Activated CD4-positive, alpha-beta memory T cell treated with anti-CD3 and anti-CD28 coated beads for 36 hours (primary cell): ENCODE measurements around the gene DLGAP4. TPM values are rescaled to one million over a fixed set of nuclear protein-coding genes. Genes with fewer than 3 reads are reported as not detected.
A peak's percentile ranks its signal among the peaks of the same experiment; 100 is the strongest.
"Not testable (repeated sequence)": the region's sequence is repeated elsewhere in the genome, so short reads cannot be mapped to it uniquely, and the experiment has no call there.

Experiments
- CTCF ChIA-PET: fragments of 350-600 bp; sonication (Branson Sonifier 250); formaldehyde crosslinking; loops from one replicate; lab custom pipeline; 2021; ENCODE audit warnings: antibody characterized with exemption, inconsistent platforms; lab: Charles Lee
- POLR2A ChIA-PET: fragments of 350-600 bp; sonication (Branson Sonifier 250); formaldehyde crosslinking; loops from one replicate; lab custom pipeline; 2021; ENCODE audit warnings: antibody characterized with exemption; lab: Charles Lee
- DNase-seq: peaks from one replicate; pipeline ENCODE4 v3.0.0-alpha.2; 2020
- H3K27ac Mint-ChIP-seq: one replicate; pipeline ENCODE4 v1.8.0; 2021; ENCODE audit warnings: mixed read lengths
- H3K27me3 Mint-ChIP-seq: one replicate; pipeline ENCODE4 v1.8.0; 2021; ENCODE audit warnings: mixed read lengths
- H3K36me3 Mint-ChIP-seq: one replicate; pipeline ENCODE4 v1.8.0; 2021; ENCODE audit warnings: mixed read lengths
- H3K4me1 Mint-ChIP-seq: one replicate; pipeline ENCODE4 v1.8.0; 2021; ENCODE audit warnings: low read depth, mixed read lengths
- H3K4me3 Mint-ChIP-seq: one replicate; pipeline ENCODE4 v1.8.0; 2021; ENCODE audit warnings: mild to moderate bottlenecking, mixed read lengths
- H3K9me3 Mint-ChIP-seq: one replicate; pipeline ENCODE4 v1.8.0; 2021; ENCODE audit warnings: mixed read lengths
- intact Hi-C: fragments of 100-400 bp; cut with micrococcal nuclease; formaldehyde crosslinking; loops from one replicate; pipeline ENCODE4 v1.15.1; 2023
- total RNA-seq, 2 experiments: library from RNA; stranded (reverse); gene quantifications; one replicate each; pipeline ENCODE4 v1.2.3, GENCODE V29; 2021

Gene DLGAP4
- total RNA-seq, 2 experiments from 2014 or later: 18.5 to 18.8 TPM

- Mint-ChIP-seq H3K9me3 (no peaks in the 10 kb centered on the region), H3K27me3 (no peaks in the 10 kb centered on the region), H3K4me3 (no peak overlapping the region), H3K27ac (peak overlapping the region; percentile 74), H3K4me1 (peaks cover 77% of the 10 kb centered on the region), H3K36me3 (no peaks in the 10 kb centered on the region)
- intact Hi-C loops: loop anchor here (2.0 to 10.0 kb wide), 3 partner anchors 27 to 279 kb away; partner anchors contain the start of gene NDRG3
- ChIA-PET CTCF (interaction anchor here (1.0 to 1.8 kb wide), 6 partner anchors 9 to 511 kb away, joined by 3 to 6 read pairs (median 4); partner anchors contain the start of genes DSN1, RAB5IF and SCAND1), POLR2A (interaction anchor here (0.9 to 3.9 kb wide), 5 partner anchors 12 to 511 kb away, joined by 3 to 14 read pairs (median 6); partner anchors contain the start of genes RAB5IF and SCAND1)
- DNase-seq: peak; percentile 75
Measured at GRCh38 chr20:36465109-36466080, 159.3 kb downstream of the DLGAP4 start.

DNA sequence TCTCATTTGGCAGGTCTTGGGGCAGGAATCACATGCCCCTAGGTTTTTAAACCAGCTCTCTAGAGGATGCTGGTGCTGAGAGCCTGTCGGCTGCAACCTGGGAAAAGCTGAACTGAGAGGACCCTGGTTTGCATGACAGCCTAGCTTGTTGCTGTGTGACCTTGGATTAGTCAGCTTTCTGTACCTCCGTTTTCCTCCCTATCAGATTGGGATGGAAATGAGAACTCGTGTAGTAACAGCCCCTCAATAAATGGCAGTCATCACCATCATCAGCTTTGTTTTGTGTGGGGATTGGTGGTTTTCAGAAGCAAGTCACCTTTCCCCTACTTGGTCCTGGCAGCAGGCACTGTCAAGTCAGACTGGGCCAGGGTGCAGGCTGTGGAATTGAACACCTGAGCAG is 159.9 kb downstream of the DLGAP4 start:
- Mint-ChIP-seq H3K27ac (peak overlapping the region; percentile 74), H3K27me3 (no peaks in the 10 kb centered on the region), H3K9me3 (no peaks in the 10 kb centered on the region), H3K4me1 (peaks cover 73% of the 10 kb centered on the region), H3K4me3 (peak overlapping the region; percentile 1), H3K36me3 (no peaks in the 10 kb centered on the region)
- DNase-seq: peak; percentile 32
- intact Hi-C loops: loop anchor here (10.0 kb wide), 1 partner anchor 279 kb away; the partner anchor contains the start of gene NDRG3
- CTCF ChIA-PET: interaction anchor here (0.6 to 1.8 kb wide), 7 partner anchors 9 to 512 kb away, joined by 3 to 6 read pairs (median 4); partner anchors contain the start of genes DSN1, RAB5IF and SCAND1
- POLR2A ChIA-PET: interaction anchor here (0.9 to 3.9 kb wide), 5 partner anchors 11 to 512 kb away, joined by 3 to 14 read pairs (median 6); partner anchors contain the start of genes RAB5IF and SCAND1

DNA sequence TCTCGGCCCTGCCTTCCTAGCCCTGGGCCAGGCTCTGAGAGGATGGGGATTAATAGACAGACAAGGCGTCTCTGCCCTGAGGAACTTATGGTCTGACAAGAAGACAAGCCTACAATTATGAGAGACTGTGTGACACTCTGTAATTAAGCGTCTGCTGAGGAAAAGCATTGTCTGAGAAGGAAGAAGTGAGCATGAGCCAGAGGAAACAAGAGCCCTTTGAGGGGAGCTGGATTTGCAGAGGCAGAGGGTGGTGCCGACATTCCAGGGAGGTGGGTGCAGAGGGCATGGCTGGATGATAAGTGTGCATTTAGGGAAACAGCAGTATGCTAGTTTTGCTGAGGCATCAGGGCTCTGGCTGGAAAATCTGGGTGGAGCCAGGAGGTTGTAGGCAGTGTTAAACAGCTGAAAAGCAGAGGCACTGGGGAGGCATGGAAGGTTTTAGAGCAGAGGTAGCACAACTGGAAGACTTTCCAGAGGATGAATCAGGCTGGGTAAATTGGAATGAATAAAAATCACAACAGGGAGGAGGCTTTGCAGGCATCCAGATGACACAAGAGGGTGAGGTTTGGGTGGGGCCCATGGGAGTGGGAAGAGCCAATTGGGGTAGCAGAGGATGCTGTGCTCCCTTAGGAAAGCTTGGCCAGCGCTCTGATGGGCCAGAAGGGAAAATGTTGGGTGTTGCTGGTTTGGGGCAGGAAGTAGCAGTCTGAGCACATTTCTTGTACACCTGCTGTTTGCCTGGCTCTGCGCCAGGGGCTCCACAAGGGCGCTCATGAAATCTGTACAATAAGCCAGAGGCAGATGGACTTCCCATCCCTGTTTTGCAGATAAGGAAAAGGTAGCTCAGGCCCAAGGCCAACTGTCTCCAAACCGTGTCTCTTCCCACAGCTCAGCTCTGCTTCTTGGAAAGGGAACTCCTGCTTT is 161.2 kb downstream of the DLGAP4 start:
- ChIA-PET POLR2A (interaction anchor here (3.9 kb wide), 1 partner anchor 25 kb away, joined by 14 read pairs; no protein-coding TSS in a partner anchor), CTCF (interaction anchor here (1.3 to 1.4 kb wide), 2 partner anchors 15 to 139 kb away, joined by 3 to 6 read pairs; partner anchors contain the start of gene RAB5IF)
- H3K4me3 Mint-ChIP-seq: peak overlapping the region; percentile 6
- H3K9me3 Mint-ChIP-seq: no peaks in the 10 kb centered on the region
- H3K4me1 Mint-ChIP-seq: peaks cover 77% of the 10 kb centered on the region
- DNase-seq: peak; percentile 68
- intact Hi-C loops: loop anchor here (10.0 kb wide), 1 partner anchor 277 kb away; the partner anchor contains the start of gene NDRG3
- no peaks in the 10 kb centered on the region for H3K36me3 Mint-ChIP-seq
- no peaks in the 10 kb centered on the region for H3K27me3 Mint-ChIP-seq
- peak overlapping the region; percentile 30 for H3K27ac Mint-ChIP-seq

GRCh38 chr20:36468149-36469000 is 162.2 kb downstream of the DLGAP4 start:
- DNase-seq: no peak
- no peaks in the 10 kb centered on the region for H3K36me3 Mint-ChIP-seq
- no peak overlapping the region for H3K27ac Mint-ChIP-seq
- H3K9me3 Mint-ChIP-seq: no peaks in the 10 kb centered on the region
- intact Hi-C loops: loop anchor here (10.0 kb wide), 1 partner anchor 276 kb away; the partner anchor contains the start of gene NDRG3
- CTCF ChIA-PET: no interaction called here
- H3K27me3 Mint-ChIP-seq: no peaks in the 10 kb centered on the region
- H3K4me3 Mint-ChIP-seq: no peak overlapping the region
- H3K4me1 Mint-ChIP-seq: peaks cover 75% of the 10 kb centered on the region
- POLR2A ChIA-PET: interaction anchor here (3.9 kb wide), 1 partner anchor 24 kb away, joined by 14 read pairs; no protein-coding TSS in a partner anchor

DNA sequence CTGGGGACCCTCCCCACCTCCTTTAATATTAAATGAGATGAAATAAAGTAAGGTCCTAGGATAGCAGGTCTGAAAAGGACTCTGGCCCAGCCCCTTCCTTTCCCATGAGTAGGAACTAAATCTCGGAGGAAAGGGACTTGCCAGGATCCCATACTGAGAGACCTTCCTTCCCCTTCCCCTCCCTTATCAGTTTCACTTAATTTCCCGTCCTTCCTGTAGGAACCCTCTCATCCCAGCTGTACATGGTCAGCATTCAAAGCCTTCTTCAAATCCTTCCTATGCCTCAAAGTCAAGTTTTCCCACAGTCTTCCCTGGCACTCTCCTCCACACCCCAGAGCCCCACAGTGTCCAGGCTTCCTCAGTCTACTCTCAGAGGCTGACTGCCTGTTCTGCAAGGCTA is 163.8 kb downstream of the DLGAP4 start:
- H3K4me3 Mint-ChIP-seq: no peak overlapping the region
- ChIA-PET POLR2A (no interaction called here), CTCF (interaction anchor here (1.3 kb wide), 1 partner anchor 48 kb away, joined by 5 read pairs; no protein-coding TSS in a partner anchor)
- H3K4me1 Mint-ChIP-seq: peaks cover 59% of the 10 kb centered on the region
- H3K36me3 Mint-ChIP-seq: no peaks in the 10 kb centered on the region
- no peaks in the 10 kb centered on the region for H3K27me3 Mint-ChIP-seq
- H3K27ac Mint-ChIP-seq: no peak overlapping the region
- no peaks in the 10 kb centered on the region for H3K9me3 Mint-ChIP-seq
- intact Hi-C loops: loop anchor here (10.0 kb wide), 1 partner anchor 275 kb away; the partner anchor contains the start of gene NDRG3
- no peak for DNase-seq

GRCh38 chr20:36471885-36472636 is 165.9 kb downstream of the DLGAP4 start:
- H3K4me1 Mint-ChIP-seq: peaks cover 38% of the 10 kb centered on the region

GRCh38 chr20:36472637-36473090 is 166.5 kb downstream of the DLGAP4 start:
- POLR2A ChIA-PET: no interaction called here
- CTCF ChIA-PET: interaction anchor here (1.2 to 2.9 kb wide), 2 partner anchors 20 to 282 kb away, joined by 5 to 10 read pairs; no protein-coding TSS in a partner anchor
- intact Hi-C loops: no loop called here
- Mint-ChIP-seq H3K4me1 (peaks cover 32% of the 10 kb centered on the region), H3K4me3 (peak overlapping the region; percentile 43), H3K9me3 (no peaks in the 10 kb centered on the region), H3K27ac (peak overlapping the region; percentile 74), H3K27me3 (no peaks in the 10 kb centered on the region), H3K36me3 (no peaks in the 10 kb centered on the region)
- DNase-seq: peak; percentile 58

More at GRCh38 chr20:36471885-36472636, 165.9 kb downstream of the DLGAP4 start:
- intact Hi-C loops: no loop called here
- Mint-ChIP-seq H3K4me3 (peak overlapping the region; percentile 43), H3K27me3 (no peaks in the 10 kb centered on the region), H3K36me3 (no peaks in the 10 kb centered on the region), H3K9me3 (no peaks in the 10 kb centered on the region), H3K27ac (peak overlapping the region; percentile 74)
- DNase-seq: no peak
- ChIA-PET POLR2A (no interaction called here), CTCF (interaction anchor here (1.2 to 2.9 kb wide), 2 partner anchors 20 to 282 kb away, joined by 5 to 10 read pairs; no protein-coding TSS in a partner anchor)

GRCh38 chr20:36473164-36473563 is 167.0 kb downstream of the DLGAP4 start:
- no peak for DNase-seq
- H3K9me3 Mint-ChIP-seq: no peaks in the 10 kb centered on the region
- H3K4me3 Mint-ChIP-seq: no peak overlapping the region
- intact Hi-C loops: no loop called here
- no peak overlapping the region for H3K27ac Mint-ChIP-seq
- no peaks in the 10 kb centered on the region for H3K27me3 Mint-ChIP-seq
- POLR2A ChIA-PET: interaction anchor here (1.2 kb wide), 1 partner anchor 9 kb away, joined by 3 read pairs; no protein-coding TSS in a partner anchor
- peaks cover 31% of the 10 kb centered on the region for H3K4me1 Mint-ChIP-seq
- H3K36me3 Mint-ChIP-seq: no peaks in the 10 kb centered on the region
- CTCF ChIA-PET: interaction anchor here (1.0 to 2.9 kb wide), 3 partner anchors 19 to 281 kb away, joined by 4 to 10 read pairs (median 5); no protein-coding TSS in a partner anchor

DNA sequence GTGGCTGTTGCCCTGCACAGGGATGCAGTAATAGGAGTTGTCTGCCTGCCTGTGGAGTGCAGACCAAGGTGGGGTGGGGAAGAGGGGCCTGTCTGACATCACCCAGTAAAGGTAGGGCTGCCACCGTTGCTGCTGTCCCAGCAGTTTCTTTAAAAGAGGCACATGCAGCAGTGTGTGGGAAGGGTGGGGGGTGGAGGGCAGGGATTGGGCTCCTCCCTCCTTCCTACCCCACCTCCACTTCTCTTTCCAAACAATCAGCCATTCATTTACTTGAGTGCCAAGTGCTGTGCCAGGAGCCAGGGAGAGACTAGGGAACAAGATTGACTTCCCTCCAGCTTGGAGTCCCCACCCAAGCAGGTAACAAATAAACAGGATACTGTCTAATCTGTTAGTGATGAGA is 168.4 kb downstream of the DLGAP4 start:
- ChIA-PET POLR2A (no interaction called here), CTCF (no interaction called here)
- intact Hi-C loops: no loop called here
- no peak for DNase-seq
- Mint-ChIP-seq H3K27ac (no peak overlapping the region), H3K36me3 (no peaks in the 10 kb centered on the region), H3K9me3 (no peaks in the 10 kb centered on the region), H3K4me1 (peaks cover 38% of the 10 kb centered on the region), H3K4me3 (no peak overlapping the region), H3K27me3 (no peaks in the 10 kb centered on the region)

DNA sequence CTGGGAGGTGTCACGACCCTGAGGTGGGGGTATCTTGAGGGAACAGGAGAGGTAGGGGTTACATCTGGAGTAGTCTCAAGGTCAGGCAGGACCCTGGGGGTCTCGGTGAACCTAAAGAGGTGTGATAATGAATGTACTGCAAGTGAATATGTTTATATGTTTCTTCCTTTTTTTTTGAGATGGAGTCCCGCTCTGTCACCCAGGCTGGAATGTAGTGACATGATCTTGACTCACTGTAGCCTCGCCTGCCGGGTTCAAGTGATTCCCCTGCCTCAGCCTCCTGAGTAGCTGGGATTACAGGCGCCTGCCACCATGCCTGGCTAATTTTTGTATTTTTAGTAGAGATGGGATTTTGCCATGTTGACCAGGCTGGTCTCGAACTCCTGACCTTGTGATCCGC is 168.9 kb downstream of the DLGAP4 start:
- intact Hi-C loops, POLR2A ChIA-PET, CTCF ChIA-PET, H3K27ac Mint-ChIP-seq, H3K36me3 Mint-ChIP-seq, H3K4me3 Mint-ChIP-seq, DNase-seq, H3K27me3 Mint-ChIP-seq, H3K9me3 Mint-ChIP-seq: not testable (repeated sequence)
- H3K4me1 Mint-ChIP-seq: peaks cover 36% of the 10 kb centered on the region
